HEK293 (cell line): Measurements from ENCODE around the gene PNLIPRP1.

Experiments
- TF ChIP-seq, protein P1 (sequence below): fragments of 450-650 bp; formaldehyde crosslinking; IDR thresholded peaks from 2 replicates; pipeline ENCODE4 v1.5.1; 2016; ENCODE audit warnings: missing biosample characterization, missing genetic modification characterization
- TF ChIP-seq, protein P2 (sequence below): fragments of 450-650 bp; formaldehyde crosslinking; IDR thresholded peaks from 2 replicates; pipeline ENCODE4 v1.5.1; 2017; ENCODE audit warnings: missing biosample characterization, mild to moderate bottlenecking, missing genetic modification characterization, moderate library complexity

GRCh38 chr10:116657863-116658551 is 67.2 kb downstream of the PNLIPRP1 start:
- TF ChIP-seq, protein P1, sequence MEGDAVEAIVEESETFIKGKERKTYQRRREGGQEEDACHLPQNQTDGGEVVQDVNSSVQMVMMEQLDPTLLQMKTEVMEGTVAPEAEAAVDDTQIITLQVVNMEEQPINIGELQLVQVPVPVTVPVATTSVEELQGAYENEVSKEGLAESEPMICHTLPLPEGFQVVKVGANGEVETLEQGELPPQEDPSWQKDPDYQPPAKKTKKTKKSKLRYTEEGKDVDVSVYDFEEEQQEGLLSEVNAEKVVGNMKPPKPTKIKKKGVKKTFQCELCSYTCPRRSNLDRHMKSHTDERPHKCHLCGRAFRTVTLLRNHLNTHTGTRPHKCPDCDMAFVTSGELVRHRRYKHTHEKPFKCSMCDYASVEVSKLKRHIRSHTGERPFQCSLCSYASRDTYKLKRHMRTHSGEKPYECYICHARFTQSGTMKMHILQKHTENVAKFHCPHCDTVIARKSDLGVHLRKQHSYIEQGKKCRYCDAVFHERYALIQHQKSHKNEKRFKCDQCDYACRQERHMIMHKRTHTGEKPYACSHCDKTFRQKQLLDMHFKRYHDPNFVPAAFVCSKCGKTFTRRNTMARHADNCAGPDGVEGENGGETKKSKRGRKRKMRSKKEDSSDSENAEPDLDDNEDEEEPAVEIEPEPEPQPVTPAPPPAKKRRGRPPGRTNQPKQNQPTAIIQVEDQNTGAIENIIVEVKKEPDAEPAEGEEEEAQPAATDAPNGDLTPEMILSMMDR (tag by site-specific recombination): no peak
- TF ChIP-seq, protein P2, sequence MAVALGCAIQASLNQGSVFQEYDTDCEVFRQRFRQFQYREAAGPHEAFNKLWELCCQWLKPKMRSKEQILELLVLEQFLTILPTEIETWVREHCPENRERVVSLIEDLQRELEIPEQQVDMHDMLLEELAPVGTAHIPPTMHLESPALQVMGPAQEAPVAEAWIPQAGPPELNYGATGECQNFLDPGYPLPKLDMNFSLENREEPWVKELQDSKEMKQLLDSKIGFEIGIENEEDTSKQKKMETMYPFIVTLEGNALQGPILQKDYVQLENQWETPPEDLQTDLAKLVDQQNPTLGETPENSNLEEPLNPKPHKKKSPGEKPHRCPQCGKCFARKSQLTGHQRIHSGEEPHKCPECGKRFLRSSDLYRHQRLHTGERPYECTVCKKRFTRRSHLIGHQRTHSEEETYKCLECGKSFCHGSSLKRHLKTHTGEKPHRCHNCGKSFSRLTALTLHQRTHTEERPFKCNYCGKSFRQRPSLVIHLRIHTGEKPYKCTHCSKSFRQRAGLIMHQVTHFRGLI (tag by site-specific recombination): no peak
